Activated CD4-positive, CD25-positive, alpha-beta regulatory T cell treated with anti-CD3 and anti-CD28 coated beads, Interleukin-2, amount 50 U/mL, for 72 hours (primary cell): ENCODE results near the gene C14orf180.
A peak's percentile ranks its signal among the peaks of the same experiment; 100 is the strongest.

Source experiments
- DNase-seq: peaks from one replicate; pipeline ENCODE4 v3.0.0; 2021

Gene C14orf180

GRCh38 chr14:104595911-104596450 lies 16.4 kb downstream of the C14orf180 start:
- no peak for DNase-seq

GRCh38 chr14:104596451-104596918 lies 16.9 kb downstream of the C14orf180 start:
- DNase-seq: no peak

GRCh38 chr14:104596927-104597351 lies 17.4 kb downstream of the C14orf180 start:
- no peak for DNase-seq

- DNase-seq: no peak
Measured at GRCh38 chr14:104597576-104597975, 18.0 kb downstream of the C14orf180 start.

- DNase-seq: no peak
Measured at GRCh38 chr14:104598039-104598909, 18.7 kb downstream of the C14orf180 start.

GRCh38 chr14:104598910-104599273 lies 19.3 kb downstream of the C14orf180 start:
- no peak for DNase-seq

- no peak for DNase-seq
Measured at GRCh38 chr14:104599446-104599845, 19.9 kb downstream of the C14orf180 start.

- DNase-seq: no peak
Measured at GRCh38 chr14:104600141-104600643, 20.6 kb downstream of the C14orf180 start.

GRCh38 chr14:104600805-104601204 lies 21.2 kb downstream of the C14orf180 start:
- DNase-seq: no peak

GRCh38 chr14:104601786-104602185 lies 22.2 kb downstream of the C14orf180 start:
- no peak for DNase-seq

- peak; percentile 16 for DNase-seq
Measured at GRCh38 chr14:104602315-104602932, 22.9 kb downstream of the C14orf180 start.

- DNase-seq: peak; percentile 14
Measured at GRCh38 chr14:104602933-104603325, 23.4 kb downstream of the C14orf180 start.

- DNase-seq: peak; percentile 8
Measured at GRCh38 chr14:104603711-104604401, 24.3 kb downstream of the C14orf180 start.

GRCh38 chr14:104604458-104605449 lies 25.2 kb downstream of the C14orf180 start, which contains the start of gene TMEM179:
TSS of gene TMEM179 (minus strand) at chr14:104604772. CDS start at chr14:104604741, 31 bp downstream.
- DNase-seq: no peak

- no peak for DNase-seq
Measured at GRCh38 chr14:104609666-104610065, 30.1 kb downstream of the C14orf180 start.

- no peak for DNase-seq
Measured at GRCh38 chr14:104610749-104611310, 31.3 kb downstream of the C14orf180 start.

GRCh38 chr14:104611881-104612280 lies 32.3 kb downstream of the C14orf180 start:
- DNase-seq: no peak

- DNase-seq: no peak
Measured at GRCh38 chr14:104614126-104614812, 34.7 kb downstream of the C14orf180 start.

GRCh38 chr14:104624939-104625338 lies 45.4 kb downstream of the C14orf180 start:
- DNase-seq: no peak

- no peak for DNase-seq
Measured at GRCh38 chr14:104632781-104633180, 53.2 kb downstream of the C14orf180 start.
